DND-41 (cell line): ENCODE data around the gene CCDC107.

Experiments
- EZH2 ChIP-seq: IDR thresholded peaks from 3 replicates; pipeline ENCODE4 v1.6.1; 2012; ENCODE audit warnings: borderline replicate concordance, low read depth, mild to moderate bottlenecking, moderate library complexity, low read length, inconsistent platforms; ENCODE audit not compliant: severe bottlenecking
- TF ChIP-seq, protein P1 (sequence below): IDR thresholded peaks from 2 replicates; pipeline ENCODE4 v1.5.1; 2012; ENCODE audit warnings: borderline replicate concordance, low read length, moderate library complexity, mild to moderate bottlenecking; ENCODE audit not compliant: poor library complexity, severe bottlenecking; ENCODE audit errors: extremely low read depth

DNA sequence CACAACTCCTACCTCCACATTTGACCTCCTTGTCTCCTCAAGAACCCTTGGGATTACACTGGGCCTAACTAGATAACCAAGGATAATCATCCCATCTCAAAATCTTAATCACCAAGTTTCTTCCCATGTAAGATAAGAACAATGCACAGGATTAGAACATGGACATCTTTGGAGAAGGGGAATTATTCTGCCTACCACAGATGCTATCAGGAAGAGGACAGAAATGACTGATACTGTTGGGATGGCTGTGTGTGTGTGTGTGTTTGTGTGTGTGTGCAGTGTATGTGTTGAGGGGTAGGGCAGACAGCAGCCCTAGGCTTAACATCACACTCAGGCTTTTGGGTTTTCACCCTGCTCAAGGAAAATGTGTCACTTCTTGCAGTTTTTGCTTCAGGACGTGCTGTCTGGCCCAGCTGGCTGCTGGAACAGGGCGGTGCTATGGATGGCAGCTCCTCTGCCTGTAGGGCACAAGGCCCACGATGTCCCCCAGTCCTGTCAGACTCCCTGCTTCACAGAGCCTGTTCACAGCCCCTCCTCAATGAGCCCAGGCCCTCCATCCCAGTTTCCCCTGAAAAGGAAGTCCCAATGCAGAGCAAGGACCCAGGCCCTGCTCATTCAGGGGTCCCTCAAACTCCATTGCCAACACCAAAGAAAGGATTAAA lies 23.4 kb downstream of the CCDC107 start:
- TF ChIP-seq, protein P1, sequence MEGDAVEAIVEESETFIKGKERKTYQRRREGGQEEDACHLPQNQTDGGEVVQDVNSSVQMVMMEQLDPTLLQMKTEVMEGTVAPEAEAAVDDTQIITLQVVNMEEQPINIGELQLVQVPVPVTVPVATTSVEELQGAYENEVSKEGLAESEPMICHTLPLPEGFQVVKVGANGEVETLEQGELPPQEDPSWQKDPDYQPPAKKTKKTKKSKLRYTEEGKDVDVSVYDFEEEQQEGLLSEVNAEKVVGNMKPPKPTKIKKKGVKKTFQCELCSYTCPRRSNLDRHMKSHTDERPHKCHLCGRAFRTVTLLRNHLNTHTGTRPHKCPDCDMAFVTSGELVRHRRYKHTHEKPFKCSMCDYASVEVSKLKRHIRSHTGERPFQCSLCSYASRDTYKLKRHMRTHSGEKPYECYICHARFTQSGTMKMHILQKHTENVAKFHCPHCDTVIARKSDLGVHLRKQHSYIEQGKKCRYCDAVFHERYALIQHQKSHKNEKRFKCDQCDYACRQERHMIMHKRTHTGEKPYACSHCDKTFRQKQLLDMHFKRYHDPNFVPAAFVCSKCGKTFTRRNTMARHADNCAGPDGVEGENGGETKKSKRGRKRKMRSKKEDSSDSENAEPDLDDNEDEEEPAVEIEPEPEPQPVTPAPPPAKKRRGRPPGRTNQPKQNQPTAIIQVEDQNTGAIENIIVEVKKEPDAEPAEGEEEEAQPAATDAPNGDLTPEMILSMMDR = no peak
- TF ChIP-seq EZH2 = no peak
